Omental fat pad (tissue), 4 donors: Measurements from ENCODE around the gene ADAMTSL5. TPM values are rescaled to one million over a fixed set of nuclear protein-coding genes. Genes with fewer than 3 reads are reported as not detected.
"Not testable (repeated sequence)": the region's sequence is repeated elsewhere in the genome, so short reads cannot be mapped to it uniquely, and the experiment has no call there.

Experiments used
- ATAC-seq: fragments of 150-250 bp; one replicate; pipeline ENCODE4 v1.9.1; 2016; ENCODE audit warnings: mild to moderate bottlenecking, moderate library complexity; ENCODE audit not compliant: low FRiP score
- DNase-seq: peaks from one replicate; pipeline ENCODE4 v3.0.0-alpha.2; 2019; ENCODE audit warnings: low spot score
- CTCF ChIP-seq, 3 donors: fragments of 450-650 bp; IDR thresholded peaks; one replicate each; pipeline ENCODE4 v1.5.1; 2016 to 2017; ENCODE audit warnings: antibody characterized with exemption in 3 of 3, mild to moderate bottlenecking in 3 of 3, moderate library complexity in 2 of 3
- total RNA-seq, 4 donors: library from RNA; depleted of rRNA; stranded (reverse); fragments of >200 nt; gene quantifications; one replicate each; pipeline ENCODE4 v1.1.0, GENCODE V29; 2016

Gene ADAMTSL5
- total RNA-seq, 4 donors from 2014 or later = 0.60 to 4.3 (median 0.89) TPM

- DNase-seq (no peak), ATAC-seq (no peak)
- no peak for TF ChIP-seq CTCF (IDR thresholded peaks at IDR 0.05)
Observed at GRCh38 chr19:1538978-1539377, 26.2 kb upstream of the ADAMTSL5 start.

- DNase-seq, ATAC-seq: not testable (repeated sequence)
Observed at GRCh38 chr19:1535699-1536098, 22.9 kb upstream of the ADAMTSL5 start.

- no peak for DNase-seq
- no peak for TF ChIP-seq CTCF (IDR thresholded peaks at IDR 0.05)
- ATAC-seq = no peak
Observed at GRCh38 chr19:1534972-1535371, 22.2 kb upstream of the ADAMTSL5 start.

- TF ChIP-seq CTCF (IDR thresholded peaks at IDR 0.05) = no peak
- ATAC-seq = no peak
- no peak for DNase-seq
Observed at GRCh38 chr19:1533510-1534150, 20.8 kb upstream of the ADAMTSL5 start.

GRCh38 chr19:1532003-1532402 is 19.2 kb upstream of the ADAMTSL5 start:
- no peak for TF ChIP-seq CTCF (IDR thresholded peaks at IDR 0.05)
- no peak for DNase-seq
- ATAC-seq = no peak

GRCh38 chr19:1531587-1531986 is 18.8 kb upstream of the ADAMTSL5 start:
- DNase-seq (no peak), ATAC-seq (no peak)
- no peak for TF ChIP-seq CTCF (IDR thresholded peaks at IDR 0.05)

GRCh38 chr19:1530856-1531255 is 18.0 kb upstream of the ADAMTSL5 start:
- ATAC-seq, DNase-seq: not testable (repeated sequence)

- ATAC-seq = no peak
- no peak for DNase-seq
- TF ChIP-seq CTCF (IDR thresholded peaks at IDR 0.05) = no peak
Observed at GRCh38 chr19:1529430-1529816, 16.6 kb upstream of the ADAMTSL5 start.
